Measurements from ENCODE around the gene DCAF6. TPM values are rescaled to one million over a fixed set of nuclear protein-coding genes. Genes with fewer than 3 reads are reported as not detected.

DCAF6 gene
- total and polyA plus RNA-seq, 4 donors: 33.5 to 105 (median 71.1) TPM

DNA sequence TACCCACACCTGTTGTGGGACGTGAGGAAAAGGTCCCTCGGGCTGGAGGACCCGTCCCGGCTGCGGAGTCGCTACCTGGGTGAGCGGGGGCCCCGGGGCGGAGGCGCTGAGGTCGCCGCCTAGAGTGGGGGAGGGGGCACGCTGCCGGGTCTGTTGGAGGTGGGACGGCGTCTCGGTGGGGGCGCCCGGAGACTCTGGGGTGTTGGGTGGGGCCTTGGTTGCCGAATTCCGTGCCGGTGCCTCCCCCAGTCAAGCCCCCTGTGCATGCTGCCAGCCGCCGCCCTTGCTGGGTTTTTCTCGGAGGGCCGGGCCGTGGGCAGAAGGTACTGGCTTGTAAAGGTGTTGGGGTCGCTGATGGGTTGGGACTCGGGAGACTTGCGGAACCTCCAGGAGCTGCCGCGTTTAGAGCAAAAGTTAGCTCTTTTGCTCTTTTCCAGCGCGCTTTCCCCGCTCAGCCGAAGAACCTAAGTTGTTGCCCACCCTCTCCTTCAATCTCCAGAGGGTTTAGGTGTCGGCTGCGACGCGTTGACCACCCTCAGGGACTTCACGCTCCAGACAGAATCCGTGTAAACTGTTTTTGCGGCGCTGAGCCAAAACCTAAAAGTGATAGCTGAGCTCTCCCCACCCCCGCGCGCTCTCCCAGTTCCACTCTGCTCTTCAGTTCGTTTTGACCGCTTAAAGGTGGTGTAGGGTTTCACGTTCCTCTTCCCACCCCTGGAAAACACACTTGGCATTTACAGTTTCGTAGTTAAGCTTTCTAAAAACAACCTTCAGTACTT, 636 bp downstream of the DCAF6 start, which contains the start of gene MPC2 (continued):
- TF ChIP-seq, protein P1, sequence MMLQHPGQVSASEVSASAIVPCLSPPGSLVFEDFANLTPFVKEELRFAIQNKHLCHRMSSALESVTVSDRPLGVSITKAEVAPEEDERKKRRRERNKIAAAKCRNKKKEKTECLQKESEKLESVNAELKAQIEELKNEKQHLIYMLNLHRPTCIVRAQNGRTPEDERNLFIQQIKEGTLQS (IDR thresholded peaks at IDR 0.05): no peak

- no peaks in the 10 kb centered on the region for H3K27me3 ChIP-seq (ENCODE audit: control insufficient read depth in 4 of 4, insufficient read depth in 4 of 4, low read length in 3 of 4)
- H3K9ac ChIP-seq (ENCODE audit: low read depth in 1 of 2, low read length in 2 of 2): peak overlapping the region; percentile 73 to 99
- no peaks in the 10 kb centered on the region for H3K9me3 ChIP-seq (ENCODE audit: control insufficient read depth in 4 of 4, low read length in 3 of 4)
- no peak for DNase-seq (ENCODE audit: low spot score)
- H3K36me3 ChIP-seq (ENCODE audit: control insufficient read depth in 4 of 4, insufficient read depth in 3 of 4, low read depth in 1 of 4, low read length in 3 of 4): no peaks in the 10 kb centered on the region
- under 1% methylated on average over 5 of the region's 5 CpGs for WGBS
- peak overlapping the region; percentile 66 to 94 (median 87) for H3K4me3 ChIP-seq (ENCODE audit: low read depth in 1 of 3, low read length in 3 of 3)
- no peak for TF ChIP-seq HNF4A (conservative IDR thresholded peaks at IDR 0.05)
- peak; percentile 16 for TF ChIP-seq YY1 (IDR thresholded peaks at IDR 0.05)
- peak; percentile 44 for TF ChIP-seq TAF1 (conservative IDR thresholded peaks at IDR 0.05)
- H3K4me1 ChIP-seq (ENCODE audit: control insufficient read depth in 4 of 4, insufficient read depth in 4 of 4, low read length in 3 of 4): peaks cover 2 to 17% (median 10%) of the 10 kb centered on the region in 4 donors
- peak overlapping the region; percentile 95 to 99 for H3K27ac ChIP-seq (ENCODE audit: low read depth in 1 of 2, low read length in 2 of 2)
Observed at GRCh38 chr1:167937709-167938010, 1.2 kb downstream of the DCAF6 start.

- Histone ChIP-seq H3K9ac (ENCODE audit: low read depth in 1 of 2, low read length in 2 of 2) (peak overlapping the region; percentile 73 to 99), H3K4me1 (ENCODE audit: control insufficient read depth in 4 of 4, insufficient read depth in 4 of 4, low read length in 3 of 4) (peaks cover 2 to 13% (median 7%) of the 10 kb centered on the region in 4 donors), H3K9me3 (ENCODE audit: control insufficient read depth in 4 of 4, low read length in 3 of 4) (no peaks in the 10 kb centered on the region), H3K27ac (ENCODE audit: low read depth in 1 of 2, low read length in 2 of 2) (peak overlapping the region; percentile 95 to 99), H3K36me3 (ENCODE audit: control insufficient read depth in 4 of 4, insufficient read depth in 3 of 4, low read depth in 1 of 4, low read length in 3 of 4) (no peaks in the 10 kb centered on the region), H3K27me3 (ENCODE audit: control insufficient read depth in 4 of 4, insufficient read depth in 4 of 4, low read length in 3 of 4) (no peaks in the 10 kb centered on the region), H3K4me3 (ENCODE audit: low read depth in 1 of 3, low read length in 3 of 3) (peak overlapping the region; percentile 56 to 94 (median 87))
- no peak for DNase-seq (ENCODE audit: low spot score)
- WGBS: 20% methylated on average over 5 of the region's 5 CpGs
- TF ChIP-seq SP1 (IDR thresholded peaks at IDR 0.05) (no peak), HNF4A (conservative IDR thresholded peaks at IDR 0.05) (no peak), HNF4G (IDR thresholded peaks at IDR 0.05) (no peak), GABPA (IDR thresholded peaks at IDR 0.05 in 1 of 2, conservative IDR thresholded peaks at IDR 0.05 in 1 of 2) (no peak), RAD21 (IDR thresholded peaks at IDR 0.05) (no peak), TAF1 (conservative IDR thresholded peaks at IDR 0.05) (no peak)
- TF ChIP-seq, protein P2, sequence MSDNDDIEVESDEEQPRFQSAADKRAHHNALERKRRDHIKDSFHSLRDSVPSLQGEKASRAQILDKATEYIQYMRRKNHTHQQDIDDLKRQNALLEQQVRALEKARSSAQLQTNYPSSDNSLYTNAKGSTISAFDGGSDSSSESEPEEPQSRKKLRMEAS (IDR thresholded peaks at IDR 0.05): no peak
Observed at GRCh38 chr1:167938080-167938636, 1.7 kb downstream of the DCAF6 start.

- WGBS: 95% methylated on average over 2 of the region's 2 CpGs
- Histone ChIP-seq H3K27ac (ENCODE audit: low read depth in 1 of 2, low read length in 2 of 2) (no peak overlapping the region), H3K4me3 (ENCODE audit: low read depth in 1 of 3, low read length in 3 of 3) (no peak overlapping the region), H3K27me3 (ENCODE audit: control insufficient read depth in 4 of 4, insufficient read depth in 4 of 4, low read length in 3 of 4) (no peaks in the 10 kb centered on the region), H3K9me3 (ENCODE audit: control insufficient read depth in 4 of 4, low read length in 3 of 4) (no peaks in the 10 kb centered on the region), H3K4me1 (ENCODE audit: control insufficient read depth in 4 of 4, insufficient read depth in 4 of 4, low read length in 3 of 4) (peaks cover 0 to 10% (median under 1%) of the 10 kb centered on the region in 4 donors), H3K9ac (ENCODE audit: low read depth in 1 of 2, low read length in 2 of 2) (no peak overlapping the region), H3K36me3 (ENCODE audit: control insufficient read depth in 4 of 4, insufficient read depth in 3 of 4, low read depth in 1 of 4, low read length in 3 of 4) (no peaks in the 10 kb centered on the region)
- no peak for TF ChIP-seq REST (IDR thresholded peaks at IDR 0.05)
- TF ChIP-seq YY1 (IDR thresholded peaks at IDR 0.05): no peak
- no peak for DNase-seq (ENCODE audit: low spot score)
Observed at GRCh38 chr1:167940264-167940663, 3.8 kb downstream of the DCAF6 start.
